Measurements from ENCODE around the gene SMARCAD1.
"Not testable (repeated sequence)": the region's sequence is repeated elsewhere in the genome, so short reads cannot be mapped to it uniquely, and the experiment has no call there.

The SMARCAD1 gene

DNA sequence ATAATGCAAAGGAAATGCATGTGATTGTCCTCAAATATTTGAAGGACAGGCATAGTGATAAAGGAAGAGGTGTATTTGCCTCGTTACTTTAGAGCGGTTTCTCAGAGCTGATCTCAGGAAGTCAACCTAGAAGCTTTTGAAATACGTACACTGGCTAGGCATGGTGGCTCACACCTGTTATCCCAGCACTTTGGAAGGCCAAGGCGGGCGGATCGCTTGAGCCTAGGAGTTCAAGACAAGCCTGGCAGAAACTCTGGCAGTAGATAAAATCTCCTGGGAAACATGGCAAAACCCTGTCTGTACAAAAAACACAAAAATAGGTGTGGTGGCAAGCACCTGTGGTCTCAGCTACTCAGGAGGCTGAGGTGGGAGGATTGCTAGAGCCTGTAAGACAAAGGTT lies 24.9 kb downstream of the SMARCAD1 start:
- DNase-seq (ENCODE audit: low read depth) = no peak

DNA sequence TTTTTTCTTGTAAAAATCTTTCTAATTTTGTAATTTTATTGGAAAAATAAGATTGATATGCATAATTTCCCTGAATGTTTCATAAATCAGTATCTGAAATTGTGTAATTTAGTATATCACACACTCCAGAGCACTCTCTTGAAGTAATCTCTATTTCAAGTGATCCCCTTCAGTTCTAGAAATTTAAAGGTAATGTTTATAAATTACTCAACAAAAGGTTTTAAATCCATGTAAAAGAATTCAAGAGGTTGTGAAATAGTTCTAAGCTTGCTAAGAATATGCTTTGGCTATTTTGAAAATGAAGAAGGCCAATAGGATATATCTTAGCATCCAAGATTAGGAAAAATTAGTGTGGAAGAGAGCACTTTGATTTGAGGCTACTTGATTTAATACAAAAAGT lies 28.2 kb downstream of the SMARCAD1 start:
- DNase-seq (ENCODE audit: low read depth) = no peak

DNA sequence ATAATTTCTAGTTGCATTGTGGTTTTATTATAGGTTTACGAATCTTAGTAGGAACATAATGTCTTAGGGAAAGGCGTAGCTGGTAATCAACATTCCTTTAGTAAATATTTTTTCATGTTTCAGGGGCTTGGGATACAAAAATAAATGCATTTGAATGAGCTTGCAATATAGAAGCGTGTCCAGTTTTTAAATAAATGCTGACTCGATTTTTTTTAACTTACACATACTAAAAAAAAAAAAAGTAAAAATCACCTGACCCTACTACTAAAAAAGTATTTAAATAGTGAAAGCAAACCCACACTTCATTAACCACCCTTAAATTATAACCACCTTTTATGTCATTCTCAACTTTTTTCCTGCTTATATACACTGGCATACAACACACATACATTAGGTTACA lies 29.6 kb downstream of the SMARCAD1 start:
- DNase-seq (ENCODE audit: low read depth) = no peak

GRCh38 chr4:94238160-94238559 lies 30.5 kb downstream of the SMARCAD1 start:
- DNase-seq (ENCODE audit: low read depth) = no peak

GRCh38 chr4:94240384-94240783 lies 32.7 kb downstream of the SMARCAD1 start:
- no peak for DNase-seq (ENCODE audit: low read depth)

- no peak for DNase-seq (ENCODE audit: low read depth)
Measured at GRCh38 chr4:94244087-94244828, 36.6 kb downstream of the SMARCAD1 start.

DNA sequence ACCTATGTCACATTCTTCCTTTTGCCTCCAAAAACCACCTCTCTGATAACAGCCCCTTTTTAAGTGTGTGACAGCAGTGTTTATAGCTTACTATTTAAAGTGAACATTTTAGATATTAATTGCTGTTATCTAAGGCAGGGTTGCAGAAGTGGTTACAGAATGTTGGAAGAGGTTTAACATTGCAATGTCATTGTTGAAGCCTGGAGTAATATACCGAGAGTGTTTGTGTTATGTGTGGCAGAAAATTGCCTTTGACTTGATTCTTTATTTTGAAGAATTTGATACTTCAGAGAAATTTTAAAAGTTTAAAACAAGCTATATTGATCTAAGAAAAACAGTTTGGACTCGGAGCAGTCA lies 37.1 kb downstream of the SMARCAD1 start:
- no peak for DNase-seq (ENCODE audit: low read depth)

GRCh38 chr4:94251094-94251493 lies 43.4 kb downstream of the SMARCAD1 start:
- DNase-seq (ENCODE audit: low read depth) = no peak

GRCh38 chr4:94253036-94253435 lies 45.4 kb downstream of the SMARCAD1 start:
- no peak for DNase-seq (ENCODE audit: low read depth)

- DNase-seq (ENCODE audit: low read depth) = no peak
Measured at GRCh38 chr4:94256144-94256783, 48.6 kb downstream of the SMARCAD1 start.

GRCh38 chr4:94256828-94257227 lies 49.2 kb downstream of the SMARCAD1 start:
- DNase-seq (ENCODE audit: low read depth) = no peak

- DNase-seq (ENCODE audit: low read depth) = no peak
Measured at GRCh38 chr4:94262163-94263016, 54.7 kb downstream of the SMARCAD1 start.

DNA sequence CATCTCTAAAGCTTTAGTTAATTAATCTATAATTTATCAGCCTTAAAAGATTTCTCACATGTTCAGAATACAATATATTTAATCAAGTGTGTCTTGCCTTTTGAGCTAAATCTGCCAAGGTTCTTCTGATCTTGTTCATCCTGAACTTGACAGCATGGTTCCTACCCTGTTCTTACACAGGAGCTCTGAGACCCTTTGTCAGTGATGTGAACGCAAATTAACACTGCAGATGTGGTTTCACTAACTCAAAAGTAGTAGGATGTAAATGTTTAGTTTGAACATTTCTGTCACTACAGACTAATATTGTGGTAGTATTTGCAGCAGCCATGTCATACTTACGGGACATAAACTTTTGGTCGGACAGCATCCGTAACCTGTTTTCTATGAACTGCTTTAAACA lies 59.4 kb downstream of the SMARCAD1 start:
- no peak for DNase-seq (ENCODE audit: low read depth)

- DNase-seq (ENCODE audit: low read depth) = no peak
Measured at GRCh38 chr4:94271248-94271647, 63.6 kb downstream of the SMARCAD1 start.

DNA sequence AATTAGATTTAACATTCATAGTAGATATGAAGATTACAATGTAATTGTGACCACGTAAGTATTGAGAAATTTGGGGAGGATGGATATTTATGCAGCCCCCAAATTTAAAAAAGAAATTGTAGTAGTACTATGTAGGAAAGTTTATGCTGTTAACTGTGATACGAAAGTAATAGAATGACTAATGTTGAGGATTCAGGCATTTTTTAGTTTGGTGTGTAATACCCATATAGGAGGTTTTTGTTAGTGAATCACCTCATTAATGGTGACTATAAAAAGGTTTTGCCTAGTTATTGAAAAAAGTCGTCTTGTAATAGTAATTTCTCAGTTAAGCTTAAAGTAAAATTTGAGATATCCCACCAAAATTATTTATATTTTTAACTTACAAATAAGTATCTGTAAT lies 67.2 kb downstream of the SMARCAD1 start:
- DNase-seq (ENCODE audit: low read depth) = no peak

DNA sequence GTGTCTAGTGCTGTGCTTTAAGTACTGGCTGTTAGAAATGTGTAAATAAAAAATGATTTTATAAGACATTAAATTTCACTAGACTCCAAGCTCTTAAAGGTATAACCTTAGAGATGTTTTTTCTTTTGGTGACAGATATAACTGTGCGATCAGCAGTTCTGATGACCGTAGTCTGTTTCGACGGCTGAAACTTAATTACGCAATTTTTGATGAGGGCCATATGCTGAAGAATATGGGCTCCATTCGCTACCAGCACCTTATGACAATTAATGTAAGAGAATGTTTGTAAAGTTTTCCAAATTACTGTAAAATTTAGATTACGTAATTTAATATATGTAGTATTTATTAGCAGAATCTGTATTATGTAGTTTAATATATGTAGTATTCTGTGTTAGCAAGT lies 68.5 kb downstream of the SMARCAD1 start:
- no peak for DNase-seq (ENCODE audit: low read depth)

DNA sequence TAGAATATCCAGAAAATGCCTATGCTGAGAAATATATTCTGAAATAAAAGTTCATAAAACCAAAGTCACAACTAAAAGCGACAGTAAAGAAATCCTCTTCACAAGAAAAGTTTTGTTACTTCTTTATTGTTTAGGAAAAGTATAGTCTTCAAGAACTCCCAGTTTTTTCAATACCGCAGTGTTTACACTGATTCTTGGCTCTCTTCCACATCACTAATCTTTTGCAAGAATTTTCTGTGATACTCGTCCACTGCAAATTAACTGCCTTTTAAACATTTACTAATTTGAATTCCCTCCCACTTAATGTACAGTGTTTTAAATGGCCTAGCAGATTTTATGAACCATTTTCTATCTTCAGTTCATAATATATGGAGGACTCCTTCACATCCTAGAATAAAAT lies 69.9 kb downstream of the SMARCAD1 start:
- no peak for DNase-seq (ENCODE audit: low read depth)

GRCh38 chr4:94278781-94279180 lies 71.1 kb downstream of the SMARCAD1 start:
- DNase-seq (ENCODE audit: low read depth) = no peak

DNA sequence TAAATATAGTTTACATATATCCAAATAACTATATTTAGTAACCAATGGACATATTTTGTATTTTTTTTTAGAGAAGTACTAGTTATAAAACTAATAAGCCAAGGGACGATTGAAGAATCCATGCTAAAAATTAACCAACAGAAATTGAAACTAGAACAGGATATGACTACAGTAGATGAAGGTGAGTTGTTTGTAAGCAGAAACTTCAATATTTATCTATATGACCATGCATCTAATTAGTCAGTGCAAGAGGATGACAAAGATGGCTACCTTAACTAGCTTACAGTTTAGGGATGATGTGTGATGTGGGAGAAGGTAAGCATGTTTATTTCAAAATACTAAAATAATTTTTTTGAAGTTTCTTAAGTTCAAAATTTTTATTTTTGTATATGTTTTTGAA lies 77.2 kb downstream of the SMARCAD1 start:
- DNase-seq (ENCODE audit: low read depth) = no peak

- DNase-seq (ENCODE audit: low read depth) = no peak
Measured at GRCh38 chr4:94285666-94286065, 78.0 kb downstream of the SMARCAD1 start.

DNA sequence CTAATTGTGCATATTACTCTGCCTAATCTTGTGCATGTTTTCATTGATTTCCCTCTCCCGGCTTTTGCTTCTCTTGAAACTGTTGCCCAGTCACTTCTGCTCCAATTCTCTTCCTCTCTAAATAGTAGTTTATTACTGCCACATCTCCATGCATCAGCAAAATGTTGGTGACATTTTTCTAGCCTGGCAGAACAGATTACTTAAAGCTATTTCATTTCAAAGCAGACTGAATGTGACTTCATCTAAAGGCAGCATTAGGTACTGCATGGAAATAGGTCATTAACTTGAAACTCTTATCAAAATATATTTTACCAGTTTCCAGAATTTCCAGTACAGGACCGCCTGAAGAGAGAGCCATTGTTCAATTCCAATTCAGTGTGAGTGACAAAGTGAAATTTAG lies 82.6 kb downstream of the SMARCAD1 start:
- no peak for DNase-seq (ENCODE audit: low read depth)

GRCh38 chr4:94293981-94294380 lies 86.3 kb downstream of the SMARCAD1 start:
- not testable (repeated sequence) for DNase-seq (ENCODE audit: low read depth)

GRCh38 chr4:94295473-94295872 lies 87.8 kb downstream of the SMARCAD1 start:
- not testable (repeated sequence) for DNase-seq (ENCODE audit: low read depth)

Data from stimulated activated CD8-positive, alpha-beta memory T cell treated with anti-CD3 and anti-CD28 coated beads, Interleukin-7, amount 100 ng/mL, for 24 hours (primary cell).